ENCODE results near the gene CDYL2. TPM values are rescaled to one million over a fixed set of nuclear protein-coding genes. Genes with fewer than 3 reads are reported as not detected.

The CDYL2 gene
- total RNA-seq, 5 donors from 2014 or later (not counting 1 experiment from before 2014, with no cell fraction given), result 15.4 to 45.4 (median 32.1) TPM

GRCh38 chr16:80601182-80601581 lies 203.2 kb downstream of the CDYL2 start:
- POLR2A ChIA-PET, result no interaction called here
- peaks cover 43% of the 10 kb centered on the region for H3K36me3 Mint-ChIP-seq
- CTCF ChIA-PET, result no interaction called here

GRCh38 chr16:80599466-80599865 lies 204.9 kb downstream of the CDYL2 start:
- H3K36me3 Mint-ChIP-seq, result peaks cover 37% of the 10 kb centered on the region
- H3K4me3 Mint-ChIP-seq, result no peak overlapping the region

More at GRCh38 chr16:80601182-80601581, 203.2 kb downstream of the CDYL2 start:
- no peak for DNase-seq
- Mint-ChIP-seq H3K4me1 (peaks cover 2 to 4% (median 2%) of the 10 kb centered on the region in 3 donors), H3K27me3 (no peaks in the 10 kb centered on the region), H3K27ac (no peak overlapping the region), H3K4me3 (no peak overlapping the region), H3K9me3 (peaks cover 0 to 9% (median 7%) of the 10 kb centered on the region in 3 donors)
- 100% methylated on average over 4 of the region's 4 CpGs for WGBS (ENCODE audit: insufficient coverage)
- Histone ChIP-seq H3K27me3 (replicated peaks in 1 of 2; ENCODE audit: control insufficient read depth in 2 of 2, extremely low read depth in 1 of 2, insufficient read depth in 2 of 2, low read length in 1 of 2) (no peaks in the 10 kb centered on the region), H3K4me3 (ENCODE audit: control insufficient read depth in 1 of 2, extremely low read depth in 1 of 2, low read length in 1 of 2) (no peak overlapping the region), H3K4me1 (ENCODE audit: control insufficient read depth in 1 of 2, extremely low read depth in 1 of 2, insufficient read depth in 2 of 2, low read length in 2 of 2) (peaks cover under 1 to 5% of the 10 kb centered on the region in 2 experiments), H3K9me3 (no peaks in the 10 kb centered on the region), H3K27ac (ENCODE audit: low read length) (no peak overlapping the region), H3K36me3 (ENCODE audit: control insufficient read depth in 2 of 2, extremely low read depth in 1 of 2, insufficient read depth in 1 of 2, low read length in 1 of 2) (peaks cover 0 to 7% of the 10 kb centered on the region in 2 donors)
- no peak for ATAC-seq (replicated peaks in 1 of 4)

DNA sequence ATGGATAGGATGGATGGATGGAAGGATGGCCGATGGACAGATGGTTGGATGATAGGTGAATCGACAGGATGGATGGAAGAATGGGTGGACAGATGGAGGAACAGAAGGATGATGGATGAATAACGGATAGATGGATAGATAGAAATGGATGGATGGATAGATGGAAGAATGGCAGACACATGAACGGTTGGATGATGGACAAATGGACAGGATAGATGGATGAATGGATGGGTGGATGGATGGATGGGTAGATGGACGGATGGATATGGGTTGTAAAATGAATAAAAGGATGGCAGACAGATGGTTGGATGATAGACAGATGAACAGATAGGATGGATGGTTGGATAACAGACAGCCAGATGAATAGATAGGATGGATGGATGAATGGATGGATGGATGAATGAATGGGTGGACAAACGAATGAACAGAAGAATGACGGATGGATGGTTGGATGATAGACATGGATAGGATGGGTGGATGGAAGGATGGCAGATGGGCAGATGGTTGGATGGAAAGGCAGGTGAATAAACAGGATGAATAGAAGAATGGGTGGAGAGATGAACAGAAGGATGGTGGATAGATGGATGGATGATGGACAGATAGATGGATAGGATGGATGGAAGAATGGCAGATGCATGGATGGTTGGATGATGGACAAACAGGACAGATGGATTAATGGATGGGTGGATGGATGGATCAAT lies 207.7 kb downstream of the CDYL2 start:
- ATAC-seq (replicated peaks in 1 of 4) (no peak), DNase-seq (no peak)
- Mint-ChIP-seq H3K27ac (no peak overlapping the region), H3K9me3 (peaks cover 0 to 15% (median 7%) of the 10 kb centered on the region in 3 donors), H3K4me3 (no peak overlapping the region), H3K4me1 (peaks cover 8 to 9% (median 9%) of the 10 kb centered on the region in 3 donors), H3K27me3 (no peaks in the 10 kb centered on the region), H3K36me3 (peaks cover 17% of the 10 kb centered on the region)
- ChIA-PET POLR2A (no interaction called here), CTCF (no interaction called here)
- Histone ChIP-seq H3K9me3 (no peaks in the 10 kb centered on the region), H3K4me3 (ENCODE audit: control insufficient read depth in 1 of 2, extremely low read depth in 1 of 2, low read length in 1 of 2) (no peak overlapping the region), H3K4me1 (ENCODE audit: control insufficient read depth in 1 of 2, extremely low read depth in 1 of 2, insufficient read depth in 2 of 2, low read length in 2 of 2) (peaks cover 4 to 8% of the 10 kb centered on the region in 2 experiments), H3K36me3 (ENCODE audit: control insufficient read depth in 2 of 2, extremely low read depth in 1 of 2, insufficient read depth in 1 of 2, low read length in 1 of 2) (no peaks in the 10 kb centered on the region), H3K27me3 (replicated peaks in 1 of 2; ENCODE audit: control insufficient read depth in 2 of 2, extremely low read depth in 1 of 2, insufficient read depth in 2 of 2, low read length in 1 of 2) (peaks cover 0 to 10% of the 10 kb centered on the region in 2 experiments), H3K27ac (ENCODE audit: low read length) (no peak overlapping the region)
- WGBS (ENCODE audit: insufficient coverage), result 88% methylated on average over 7 of the region's 7 CpGs

More at GRCh38 chr16:80599466-80599865, 204.9 kb downstream of the CDYL2 start:
- peaks cover 0 to 4% of the 10 kb centered on the region in 2 donors for H3K36me3 ChIP-seq (ENCODE audit: control insufficient read depth in 2 of 2, extremely low read depth in 1 of 2, insufficient read depth in 1 of 2, low read length in 1 of 2)
- H3K4me3 ChIP-seq (ENCODE audit: control insufficient read depth in 1 of 2, extremely low read depth in 1 of 2, low read length in 1 of 2), result no peak overlapping the region
- DNase-seq, result no peak
- no peaks in the 10 kb centered on the region for H3K4me1 Mint-ChIP-seq
- POLR2A ChIA-PET, result no interaction called here
- peaks cover 0 to 15% (median 7%) of the 10 kb centered on the region in 3 donors for H3K9me3 Mint-ChIP-seq
- no peak overlapping the region for H3K27ac Mint-ChIP-seq
- no peak for ATAC-seq (replicated peaks in 1 of 4)
- 100% methylated on average over 3 of the region's 3 CpGs for WGBS (ENCODE audit: insufficient coverage)
- H3K27me3 ChIP-seq (replicated peaks in 1 of 2; ENCODE audit: control insufficient read depth in 2 of 2, extremely low read depth in 1 of 2, insufficient read depth in 2 of 2, low read length in 1 of 2), result no peaks in the 10 kb centered on the region
- no peaks in the 10 kb centered on the region for H3K9me3 ChIP-seq
- no peak overlapping the region for H3K27ac ChIP-seq (ENCODE audit: low read length)
- H3K4me1 ChIP-seq (ENCODE audit: control insufficient read depth in 1 of 2, extremely low read depth in 1 of 2, insufficient read depth in 2 of 2, low read length in 2 of 2), result no peaks in the 10 kb centered on the region
- CTCF ChIA-PET, result no interaction called here
- H3K27me3 Mint-ChIP-seq, result no peaks in the 10 kb centered on the region

GRCh38 chr16:80594756-80595155 lies 209.6 kb downstream of the CDYL2 start:
- Histone ChIP-seq H3K9me3 (no peaks in the 10 kb centered on the region), H3K27me3 (replicated peaks in 1 of 2; ENCODE audit: control insufficient read depth in 2 of 2, extremely low read depth in 1 of 2, insufficient read depth in 2 of 2, low read length in 1 of 2) (peaks cover 0 to 12% of the 10 kb centered on the region in 2 experiments), H3K4me1 (ENCODE audit: control insufficient read depth in 1 of 2, extremely low read depth in 1 of 2, insufficient read depth in 2 of 2, low read length in 2 of 2) (peaks cover 14 to 23% of the 10 kb centered on the region in 2 experiments), H3K4me3 (ENCODE audit: control insufficient read depth in 1 of 2, extremely low read depth in 1 of 2, low read length in 1 of 2) (no peak overlapping the region), H3K27ac (ENCODE audit: low read length) (no peak overlapping the region), H3K36me3 (ENCODE audit: control insufficient read depth in 2 of 2, extremely low read depth in 1 of 2, insufficient read depth in 1 of 2, low read length in 1 of 2) (no peaks in the 10 kb centered on the region)
- H3K27me3 Mint-ChIP-seq, result no peaks in the 10 kb centered on the region
- peaks cover 21 to 24% (median 23%) of the 10 kb centered on the region in 3 donors for H3K4me1 Mint-ChIP-seq
- POLR2A ChIA-PET, result no interaction called here
- H3K36me3 Mint-ChIP-seq, result peaks cover 13% of the 10 kb centered on the region
- CTCF ChIA-PET, result no interaction called here
- H3K4me3 Mint-ChIP-seq, result no peak overlapping the region
- no peak overlapping the region for H3K27ac Mint-ChIP-seq
- DNase-seq, result no peak
- ATAC-seq (replicated peaks in 1 of 4), result no peak
- H3K9me3 Mint-ChIP-seq, result peaks cover 0 to 15% (median 7%) of the 10 kb centered on the region in 3 donors

- peaks cover 0 to 15% (median 7%) of the 10 kb centered on the region in 3 donors for H3K9me3 Mint-ChIP-seq
- H3K36me3 Mint-ChIP-seq, result peaks cover 9% of the 10 kb centered on the region
- Histone ChIP-seq H3K27ac (ENCODE audit: low read length) (no peak overlapping the region), H3K27me3 (replicated peaks in 1 of 2; ENCODE audit: control insufficient read depth in 2 of 2, extremely low read depth in 1 of 2, insufficient read depth in 2 of 2, low read length in 1 of 2) (peaks cover 0 to 12% of the 10 kb centered on the region in 2 experiments), H3K36me3 (ENCODE audit: control insufficient read depth in 2 of 2, extremely low read depth in 1 of 2, insufficient read depth in 1 of 2, low read length in 1 of 2) (no peaks in the 10 kb centered on the region), H3K4me3 (ENCODE audit: control insufficient read depth in 1 of 2, extremely low read depth in 1 of 2, low read length in 1 of 2) (no peak overlapping the region), H3K4me1 (ENCODE audit: control insufficient read depth in 1 of 2, extremely low read depth in 1 of 2, insufficient read depth in 2 of 2, low read length in 2 of 2) (peaks cover 14 to 23% of the 10 kb centered on the region in 2 experiments), H3K9me3 (no peaks in the 10 kb centered on the region)
- no peak for ATAC-seq (replicated peaks in 1 of 4)
- H3K27me3 Mint-ChIP-seq, result peaks cover 0 to 6% of the 10 kb centered on the region in 2 donors
- CTCF ChIA-PET, result no interaction called here
- WGBS (ENCODE audit: insufficient coverage), result 100% methylated on average over 1 of the region's 2 CpGs
- POLR2A ChIA-PET, result no interaction called here
- DNase-seq, result no peak
- peak overlapping the region in 1 of 3 donors; percentile 77 for H3K4me3 Mint-ChIP-seq
- H3K27ac Mint-ChIP-seq, result no peak overlapping the region
- H3K4me1 Mint-ChIP-seq, result peaks cover 23 to 29% (median 24%) of the 10 kb centered on the region in 3 donors
Observed at GRCh38 chr16:80592273-80592672, 212.1 kb downstream of the CDYL2 start.

GRCh38 chr16:80591071-80591915 lies 213.1 kb downstream of the CDYL2 start:
- Histone ChIP-seq H3K27me3 (replicated peaks in 1 of 2; ENCODE audit: control insufficient read depth in 2 of 2, extremely low read depth in 1 of 2, insufficient read depth in 2 of 2, low read length in 1 of 2) (peaks cover 0 to 12% of the 10 kb centered on the region in 2 experiments), H3K4me1 (ENCODE audit: control insufficient read depth in 1 of 2, extremely low read depth in 1 of 2, insufficient read depth in 2 of 2, low read length in 2 of 2) (peaks cover 14 to 25% of the 10 kb centered on the region in 2 experiments), H3K4me3 (ENCODE audit: control insufficient read depth in 1 of 2, extremely low read depth in 1 of 2, low read length in 1 of 2) (peak overlapping the region in 1 of 2 donors; percentile 42), H3K36me3 (ENCODE audit: control insufficient read depth in 2 of 2, extremely low read depth in 1 of 2, insufficient read depth in 1 of 2, low read length in 1 of 2) (no peaks in the 10 kb centered on the region), H3K9me3 (no peaks in the 10 kb centered on the region), H3K27ac (ENCODE audit: low read length) (no peak overlapping the region)
- Mint-ChIP-seq H3K4me3 (peak overlapping the region; percentile 13 to 77 (median 15)), H3K27me3 (peaks cover 0 to 8% of the 10 kb centered on the region in 2 donors), H3K36me3 (peaks cover 5% of the 10 kb centered on the region), H3K27ac (peak overlapping the region; percentile 8 to 44), H3K9me3 (peaks cover 0 to 7% (median under 1%) of the 10 kb centered on the region in 3 donors), H3K4me1 (peaks cover 24 to 37% (median 24%) of the 10 kb centered on the region in 3 donors)
- ChIA-PET POLR2A (interaction anchor here in 1 of 2 donors (0.8 kb wide), 1 partner anchor 11 kb away, joined by 3 read pairs; no protein-coding TSS in a partner anchor), CTCF (interaction anchor here (0.6 to 1.1 kb wide), 3 partner anchors 11 to 1814 kb away, joined by 4 to 8 read pairs (median 5); no protein-coding TSS in a partner anchor)
- DNase-seq (peak in 23 of 35 experiments; percentile 4 to 75 (median 16)), ATAC-seq (replicated peaks in 1 of 4) (peak; percentile 84 to 93 (median 92))
- 31% methylated on average over 5 of the region's 7 CpGs for WGBS (ENCODE audit: insufficient coverage)

Data from T-cell (primary cell).